Gastroesophageal sphincter (tissue), 4 donors: ENCODE data around the gene KPNA1. TPM values are rescaled to one million over a fixed set of nuclear protein-coding genes. Genes with fewer than 3 reads are reported as not detected.

Experiments used
- ATAC-seq: fragments of 150-250 bp; one replicate; pipeline ENCODE4 v1.9.1; 2016; ENCODE audit warnings: mild to moderate bottlenecking, moderate library complexity
- H3K27ac ChIP-seq, 4 donors: fragments of 200-600 bp; sonication (generic) in 3 of 4; 1 replicate in 3 of 4; 2 replicates in 1 of 4; pipeline ENCODE4 v1.5.1; 2016 to 2019
- H3K27me3 ChIP-seq: fragments of 200-600 bp; sonication (generic); one replicate; pipeline ENCODE4 v1.5.1; 2019
- H3K36me3 ChIP-seq, 2 donors: fragments of 200-600 bp; sonication (generic); one replicate each; pipeline ENCODE4 v1.5.1; 2019; ENCODE audit warnings: control low read depth in 1 of 2
- H3K4me1 ChIP-seq, 3 donors: fragments of 200-600 bp; sonication (generic); 1 replicate in 2 of 3; 2 replicates in 1 of 3; pipeline ENCODE4 v1.5.1; 2016 to 2019; ENCODE audit warnings: control low read depth in 2 of 3
- H3K4me3 ChIP-seq, 2 donors: fragments of 200-600 bp; sonication (generic); one replicate each; pipeline ENCODE4 v1.5.1; 2019; ENCODE audit warnings: mild to moderate bottlenecking in 1 of 2, moderate library complexity in 1 of 2
- H3K9me3 ChIP-seq, 3 donors: fragments of 200-600 bp; sonication (generic); one replicate each; pipeline ENCODE4 v1.5.1; 2017 to 2019; ENCODE audit warnings: control low read depth in 2 of 3
- CTCF ChIP-seq, 4 experiments: fragments of 200-600 bp in 2 of 4; fragments of 450-650 bp in 2 of 4; sonication (generic) in 1 of 4; IDR thresholded peaks; one replicate each; pipeline ENCODE4 v1.5.1; 2017 to 2019; ENCODE audit warnings: antibody characterized with exemption in 4 of 4, mild to moderate bottlenecking in 2 of 4, moderate library complexity in 2 of 4
- EP300 ChIP-seq: sonication (generic); formaldehyde crosslinking; IDR thresholded peaks from one replicate; pipeline ENCODE4 v1.6.1; 2017; ENCODE audit warnings: antibody characterized with exemption, mild to moderate bottlenecking
- POLR2A ChIP-seq, 2 donors: fragments of 450-650 bp; IDR thresholded peaks; one replicate each; pipeline ENCODE4 v1.6.1; 2017; ENCODE audit warnings: antibody characterized with exemption in 2 of 2, mild to moderate bottlenecking in 2 of 2, moderate library complexity in 1 of 2
- POLR2AphosphoS5 ChIP-seq: sonication (generic); formaldehyde crosslinking; IDR thresholded peaks from one replicate; pipeline ENCODE4 v1.6.1; 2017; ENCODE audit warnings: antibody characterized with exemption
- WGBS, 2 donors: methylation state at CpG; one replicate each; pipeline ENCODE4 v1.1.5; 2018; ENCODE audit warnings: low coverage in 1 of 2; 5-methylcytosine and 5-hydroxymethylcytosine counted together
- total RNA-seq, 4 donors: library from RNA; depleted of rRNA; stranded (reverse); fragments of >200 nt; gene quantifications; one replicate each; pipeline ENCODE4 v1.1.0, GENCODE V29; 2016

Gene KPNA1
- total RNA-seq, 4 donors from 2014 or later: 39.8 to 61.3 (median 41.3) TPM

GRCh38 chr3:122430371-122430770, 84.4 kb downstream of the KPNA1 start:
- no peak overlapping the region for H3K27ac ChIP-seq
- no peak for ATAC-seq
- H3K9me3 ChIP-seq: no peaks in the 10 kb centered on the region
- H3K4me1 ChIP-seq: peaks cover 0 to 7% (median 0%) of the 10 kb centered on the region in 3 donors
- no peaks in the 10 kb centered on the region for H3K27me3 ChIP-seq
- no peak for TF ChIP-seq POLR2A (IDR thresholded peaks at IDR 0.05)
- TF ChIP-seq EP300: no peak
- no peak for TF ChIP-seq POLR2AphosphoS5
- TF ChIP-seq CTCF (IDR thresholded peaks at IDR 0.05): no peak
- H3K36me3 ChIP-seq: peaks cover 0 to 82% of the 10 kb centered on the region in 2 donors
- 84 to 100% methylated on average over 1 to 2 of the region's 2 CpGs for WGBS, 2 donors
- no peak overlapping the region for H3K4me3 ChIP-seq

GRCh38 chr3:122427857-122428471, 86.8 kb downstream of the KPNA1 start:
- 57 to 85% methylated on average over 2 of the region's 2 CpGs for WGBS, 2 donors
- TF ChIP-seq CTCF (IDR thresholded peaks at IDR 0.05) (no peak), POLR2AphosphoS5 (no peak), POLR2A (IDR thresholded peaks at IDR 0.05) (no peak), EP300 (no peak)
- H3K27me3 ChIP-seq: no peaks in the 10 kb centered on the region
- H3K4me3 ChIP-seq: no peak overlapping the region
- H3K27ac ChIP-seq: no peak overlapping the region
- no peak for ATAC-seq
- peaks cover 0 to 86% of the 10 kb centered on the region in 2 donors for H3K36me3 ChIP-seq
- H3K4me1 ChIP-seq: peaks cover 0 to 7% (median 0%) of the 10 kb centered on the region in 3 donors
- H3K9me3 ChIP-seq: no peaks in the 10 kb centered on the region

GRCh38 chr3:122421836-122422235, 92.9 kb downstream of the KPNA1 start:
- H3K27ac ChIP-seq: no peak overlapping the region

GRCh38 chr3:122421101-122421500, 93.6 kb downstream of the KPNA1 start:
- WGBS, 2 donors: 49 to 60% methylated on average over 3 to 4 of the region's 4 CpGs
- peaks cover 0 to 42% of the 10 kb centered on the region in 2 donors for H3K36me3 ChIP-seq

More at GRCh38 chr3:122421836-122422235, 92.9 kb downstream of the KPNA1 start:
- TF ChIP-seq POLR2A (IDR thresholded peaks at IDR 0.05): no peak
- no peak for TF ChIP-seq POLR2AphosphoS5
- no peak for TF ChIP-seq CTCF (IDR thresholded peaks at IDR 0.05)
- TF ChIP-seq EP300: no peak
- H3K4me3 ChIP-seq: no peak overlapping the region
- H3K27me3 ChIP-seq: no peaks in the 10 kb centered on the region
- H3K9me3 ChIP-seq: no peaks in the 10 kb centered on the region
- no peak for ATAC-seq
- H3K36me3 ChIP-seq: peaks cover 0 to 49% of the 10 kb centered on the region in 2 donors
- 94 to 97% methylated on average over 2 of the region's 2 CpGs for WGBS, 2 donors
- H3K4me1 ChIP-seq: peaks cover 0 to 15% (median 3%) of the 10 kb centered on the region in 3 donors

More at GRCh38 chr3:122421101-122421500, 93.6 kb downstream of the KPNA1 start:
- Histone ChIP-seq H3K4me3 (no peak overlapping the region), H3K27me3 (no peaks in the 10 kb centered on the region), H3K9me3 (no peaks in the 10 kb centered on the region), H3K27ac (no peak overlapping the region), H3K4me1 (peaks cover 0 to 17% (median 3%) of the 10 kb centered on the region in 3 donors)
- no peak for ATAC-seq
- TF ChIP-seq POLR2A (IDR thresholded peaks at IDR 0.05) (no peak), CTCF (IDR thresholded peaks at IDR 0.05) (no peak), EP300 (no peak), POLR2AphosphoS5 (no peak)
